ENCODE results near the gene ZNF569. TPM values are rescaled to one million over a fixed set of nuclear protein-coding genes. Genes with fewer than 3 reads are reported as not detected.

The ZNF569 gene
- total RNA-seq, 2 donors from 2014 or later = 1.3 to 2.3 TPM

DNA sequence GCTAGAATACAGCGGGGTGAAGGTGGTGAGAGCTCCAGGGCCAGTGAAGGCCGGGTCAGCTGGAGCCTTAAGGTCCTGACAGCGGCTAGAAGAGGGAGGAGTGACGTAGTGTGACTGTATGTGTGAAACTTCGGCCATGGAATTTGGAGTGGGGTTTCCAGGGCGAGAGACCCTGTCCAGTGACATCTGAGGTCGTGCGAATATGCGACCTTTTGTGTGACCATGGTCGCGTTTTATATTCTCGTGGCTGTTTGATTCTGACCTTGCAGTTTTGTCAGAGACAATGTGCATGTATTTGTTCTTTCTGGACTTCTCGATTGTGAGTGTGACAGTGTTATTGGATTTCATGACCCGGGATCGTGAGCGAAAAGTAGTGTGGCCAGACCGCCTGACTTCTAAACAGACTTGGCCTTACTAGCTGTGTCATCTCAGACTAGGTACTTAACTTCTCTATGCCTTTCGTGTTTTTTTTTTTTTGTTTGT lies 405 bp upstream of the ZNF569 start:
- TF ChIP-seq, protein P1, sequence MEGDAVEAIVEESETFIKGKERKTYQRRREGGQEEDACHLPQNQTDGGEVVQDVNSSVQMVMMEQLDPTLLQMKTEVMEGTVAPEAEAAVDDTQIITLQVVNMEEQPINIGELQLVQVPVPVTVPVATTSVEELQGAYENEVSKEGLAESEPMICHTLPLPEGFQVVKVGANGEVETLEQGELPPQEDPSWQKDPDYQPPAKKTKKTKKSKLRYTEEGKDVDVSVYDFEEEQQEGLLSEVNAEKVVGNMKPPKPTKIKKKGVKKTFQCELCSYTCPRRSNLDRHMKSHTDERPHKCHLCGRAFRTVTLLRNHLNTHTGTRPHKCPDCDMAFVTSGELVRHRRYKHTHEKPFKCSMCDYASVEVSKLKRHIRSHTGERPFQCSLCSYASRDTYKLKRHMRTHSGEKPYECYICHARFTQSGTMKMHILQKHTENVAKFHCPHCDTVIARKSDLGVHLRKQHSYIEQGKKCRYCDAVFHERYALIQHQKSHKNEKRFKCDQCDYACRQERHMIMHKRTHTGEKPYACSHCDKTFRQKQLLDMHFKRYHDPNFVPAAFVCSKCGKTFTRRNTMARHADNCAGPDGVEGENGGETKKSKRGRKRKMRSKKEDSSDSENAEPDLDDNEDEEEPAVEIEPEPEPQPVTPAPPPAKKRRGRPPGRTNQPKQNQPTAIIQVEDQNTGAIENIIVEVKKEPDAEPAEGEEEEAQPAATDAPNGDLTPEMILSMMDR (IDR thresholded peaks at IDR 0.05) = no peak
- TF ChIP-seq POLR2A (IDR thresholded peaks at IDR 0.05) = no peak
- H3K9me3 ChIP-seq = no peaks in the 10 kb centered on the region
- peak overlapping the region; percentile 2 to 92 (median 71) for H3K27ac ChIP-seq
- WGBS, 2 donors = 15 to 23% methylated on average over 18 of the region's 18 CpGs
- H3K4me3 ChIP-seq = peak overlapping the region; percentile 29 to 44
- no peak for DNase-seq
- H3K27me3 ChIP-seq = no peaks in the 10 kb centered on the region
- H3K36me3 ChIP-seq (replicated peaks in 1 of 2; ENCODE audit: insufficient read depth in 1 of 2, low read depth in 2 of 2) = no peaks in the 10 kb centered on the region
- peaks cover 24% of the 10 kb centered on the region for H3K4me1 ChIP-seq
- intact Hi-C loops (cut with DNase I) = loop anchor here (10.0 kb wide), 1 partner anchor 143 kb away; no protein-coding TSS in a partner anchor
- no peak for ATAC-seq

GRCh38 chr19:37466277-37466797 lies 907 bp downstream of the ZNF569 start:
- H3K9me3 ChIP-seq = no peaks in the 10 kb centered on the region
- TF ChIP-seq, protein P1 (IDR thresholded peaks at IDR 0.05) = no peak
- no peak for TF ChIP-seq POLR2A (IDR thresholded peaks at IDR 0.05)
- no peak for ATAC-seq
- H3K27ac ChIP-seq = peak overlapping the region in 3 of 4 donors; percentile 60 to 92 (median 82)
- intact Hi-C loops (cut with DNase I) = loop anchor here (10.0 kb wide), 1 partner anchor 142 kb away; no protein-coding TSS in a partner anchor
- WGBS, 2 donors = 26 to 29% methylated on average over 25 of the region's 25 CpGs
- H3K27me3 ChIP-seq = no peaks in the 10 kb centered on the region
- H3K4me1 ChIP-seq = peaks cover 24% of the 10 kb centered on the region
- no peak for DNase-seq
- no peaks in the 10 kb centered on the region for H3K36me3 ChIP-seq (replicated peaks in 1 of 2; ENCODE audit: insufficient read depth in 1 of 2, low read depth in 2 of 2)
- H3K4me3 ChIP-seq = peak overlapping the region; percentile 29 to 44

DNA sequence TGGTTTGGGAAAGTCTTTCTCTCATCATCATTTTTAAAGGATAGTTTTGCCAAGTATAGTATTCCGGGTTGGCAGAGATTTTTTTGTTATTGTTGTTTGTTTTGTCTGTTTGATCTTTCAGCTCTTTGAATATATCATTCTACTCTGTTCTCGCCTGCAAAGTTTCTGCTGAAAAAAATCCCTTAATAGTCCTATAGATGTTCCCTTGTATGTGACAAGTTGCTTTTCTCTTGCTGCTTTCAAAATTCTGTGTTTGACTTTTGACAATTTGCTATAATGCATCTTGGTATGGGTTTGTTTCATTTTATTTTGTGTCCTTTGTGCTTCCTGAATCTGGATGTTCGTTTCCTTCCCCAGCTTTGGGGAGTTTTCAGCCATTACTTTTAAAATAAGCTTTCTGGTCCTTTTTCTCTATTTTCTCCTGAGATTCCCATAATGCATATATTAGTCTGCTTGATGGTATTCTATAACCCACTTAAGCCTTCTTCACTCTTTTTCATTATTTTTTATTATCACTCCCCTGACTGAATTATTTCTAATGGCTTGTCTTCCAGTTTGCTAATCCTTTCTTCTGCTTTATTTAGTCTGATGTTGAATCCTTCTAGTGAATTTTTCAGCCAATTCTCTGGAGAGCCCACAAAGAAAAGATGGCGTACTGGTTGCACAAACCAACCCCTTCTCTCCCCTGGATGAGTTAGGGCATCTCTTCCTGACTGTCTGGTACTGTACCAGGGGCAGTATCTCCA lies 14.6 kb downstream of the ZNF569 start:
- no peak for DNase-seq
- Histone ChIP-seq H3K36me3 (replicated peaks in 1 of 2; ENCODE audit: insufficient read depth in 1 of 2, low read depth in 2 of 2) (no peaks in the 10 kb centered on the region), H3K9me3 (peaks cover 0 to 63% (median 15%) of the 10 kb centered on the region in 3 donors), H3K27me3 (no peaks in the 10 kb centered on the region), H3K4me1 (no peaks in the 10 kb centered on the region), H3K27ac (no peak overlapping the region), H3K4me3 (no peak overlapping the region)
- ATAC-seq = no peak
- intact Hi-C loops (cut with DNase I) = no loop called here
- WGBS, 2 donors = 93 to 94% methylated on average over 4 of the region's 4 CpGs
- TF ChIP-seq POLR2A (IDR thresholded peaks at IDR 0.05) = no peak
- TF ChIP-seq, protein P1 (IDR thresholded peaks at IDR 0.05) = no peak

DNA sequence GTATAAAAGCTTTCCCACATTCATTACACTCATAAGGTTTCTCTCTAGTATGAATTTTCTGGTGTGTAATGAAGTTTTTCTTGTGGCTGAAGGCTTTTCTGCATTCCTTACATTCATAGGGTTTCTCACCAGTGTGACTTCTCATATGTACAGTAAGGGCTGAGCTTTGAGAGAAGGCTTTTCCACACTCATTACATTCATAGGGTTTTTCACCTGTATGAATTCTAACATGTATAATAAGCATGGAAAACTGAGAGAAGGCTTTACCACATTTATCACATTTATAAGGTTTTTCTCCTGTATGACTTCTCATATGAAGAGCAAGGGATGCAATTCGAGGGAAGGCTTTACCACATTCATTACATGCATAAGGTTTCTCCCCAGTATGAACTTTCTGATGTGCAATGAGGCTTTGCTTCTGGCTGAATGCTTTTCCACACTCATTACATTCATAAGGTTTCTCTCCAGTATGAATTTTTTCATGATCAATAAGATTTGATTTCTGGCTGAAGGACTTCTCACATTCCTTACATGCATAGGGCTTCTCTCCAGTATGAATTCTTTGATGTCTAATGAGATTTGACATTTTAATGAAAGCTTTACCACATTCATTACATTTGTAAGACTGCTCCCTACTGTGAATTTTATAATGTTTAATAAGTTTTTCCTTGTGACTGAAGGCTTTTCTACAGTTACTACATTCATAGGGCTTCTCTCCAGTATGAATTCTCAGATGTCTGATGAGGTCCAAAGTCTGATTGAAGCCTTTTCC lies 53.7 kb downstream of the ZNF569 start:
- Histone ChIP-seq H3K9me3 (peaks cover 0 to 61% (median 10%) of the 10 kb centered on the region in 3 donors), H3K36me3 (replicated peaks in 1 of 2; ENCODE audit: insufficient read depth in 1 of 2, low read depth in 2 of 2) (no peaks in the 10 kb centered on the region), H3K4me1 (no peaks in the 10 kb centered on the region), H3K4me3 (no peak overlapping the region), H3K27ac (no peak overlapping the region), H3K27me3 (no peaks in the 10 kb centered on the region)
- 87 to 93% methylated on average over 1 of the region's 1 CpG for WGBS, 2 donors
- intact Hi-C loops (cut with DNase I) = no loop called here
- TF ChIP-seq POLR2A (IDR thresholded peaks at IDR 0.05) = no peak
- TF ChIP-seq, protein P1 (IDR thresholded peaks at IDR 0.05) = no peak
- no peak for ATAC-seq
- DNase-seq = no peak

Data from body of pancreas (tissue), 4 donors.